HepG2 (cell line): ENCODE data around the gene MAB21L4. TPM values are rescaled to one million over a fixed set of nuclear protein-coding genes. Genes with fewer than 3 reads are reported as not detected.

Source experiments
- ARNT ChIP-seq: fragments of 450-650 bp; IDR thresholded peaks from 2 replicates; pipeline ENCODE4 v1.6.1; 2017
- BCL3 ChIP-seq: sonication (generic); formaldehyde crosslinking; IDR thresholded peaks from 2 replicates; pipeline ENCODE4 v1.5.1; 2020; ENCODE audit warnings: mild to moderate bottlenecking, missing genetic modification reagents, moderate library complexity
- CBX1 ChIP-seq: IDR thresholded peaks from one replicate; pipeline ENCODE4 v1.6.1; 2016; ENCODE audit warnings: antibody characterized with exemption, low read depth
- HMG20B ChIP-seq: conservative IDR thresholded peaks from 2 replicates; pipeline ENCODE4 v1.6.1; 2016; ENCODE audit warnings: missing genetic modification reagents, missing compliant biosample characterization
- HOXA3 ChIP-seq: sonication (generic); formaldehyde crosslinking; IDR thresholded peaks from 2 replicates; pipeline ENCODE4 v1.5.0; 2020; ENCODE audit warnings: missing genetic modification reagents
- IKZF4 ChIP-seq: sonication (generic); formaldehyde crosslinking; IDR thresholded peaks from 2 replicates; pipeline ENCODE4 v1.5.1; 2020; ENCODE audit warnings: borderline replicate concordance, mild to moderate bottlenecking, low read depth, missing genetic modification reagents; ENCODE audit errors: not compliant biosample characterization
- KAT7 ChIP-seq: IDR thresholded peaks from 2 replicates; pipeline ENCODE4 v1.6.1; 2018; ENCODE audit warnings: borderline replicate concordance, missing compliant biosample characterization
- KLF9 ChIP-seq: IDR thresholded peaks from 2 replicates; pipeline ENCODE4 v1.6.1; 2016; ENCODE audit warnings: low read depth
- NCOA2 ChIP-seq: sonication (generic); formaldehyde crosslinking; IDR thresholded peaks from 2 replicates; pipeline ENCODE4 v1.8.0; 2022; ENCODE audit warnings: inconsistent platforms
- NKX3-1 ChIP-seq: sonication (generic); formaldehyde crosslinking; IDR thresholded peaks from 2 replicates; pipeline ENCODE4 v1.5.0; 2020; ENCODE audit warnings: missing genetic modification reagents
- NONO ChIP-seq, 2 experiments: fragments of 450-650 bp in 1 of 2; sonication (generic) in 1 of 2; formaldehyde crosslinking in 1 of 2; IDR thresholded peaks in 1 of 2; conservative IDR thresholded peaks in 1 of 2; 2 replicates each; pipeline versions ENCODE4 v1.6.1 to v1.8.0; 2017 to 2022; ENCODE audit warnings: mild to moderate bottlenecking in 1 of 2, missing genetic modification reagents in 1 of 2, moderate library complexity in 1 of 2
- POLR2AphosphoS2 ChIP-seq: IDR thresholded peaks from 2 replicates; pipeline ENCODE4 v1.6.1; 2011; ENCODE audit warnings: low read depth, low read length, improper control_type of control experiment
- RBAK ChIP-seq: sonication (generic); formaldehyde crosslinking; IDR thresholded peaks from 2 replicates; pipeline ENCODE4 v1.5.1; 2020; ENCODE audit warnings: mild to moderate bottlenecking, missing genetic modification reagents
- SMC3 ChIP-seq: IDR thresholded peaks from 2 replicates; pipeline ENCODE4 v1.6.1; 2011; ENCODE audit warnings: low read length, improper control_type of control experiment
- SRF ChIP-seq: IDR thresholded peaks from 2 replicates; pipeline ENCODE4 v1.6.1; 2011; ENCODE audit warnings: mild to moderate bottlenecking, low read depth, low read length, moderate library complexity
- TBX2 ChIP-seq: sonication (generic); formaldehyde crosslinking; IDR thresholded peaks from 2 replicates; pipeline ENCODE4 v1.5.0; 2020; ENCODE audit warnings: missing genetic modification reagents, mild to moderate bottlenecking, borderline replicate concordance
- ZBTB49 ChIP-seq: sonication (generic); formaldehyde crosslinking; IDR thresholded peaks from 2 replicates; pipeline ENCODE4 v1.4.0; 2020; ENCODE audit warnings: missing genetic modification reagents, borderline replicate concordance
- ZFP37 ChIP-seq: sonication (generic); formaldehyde crosslinking; IDR thresholded peaks from 2 replicates; pipeline ENCODE4 v1.4.0; 2020; ENCODE audit warnings: missing genetic modification reagents, borderline replicate concordance
- ZFP62 ChIP-seq: sonication (generic); formaldehyde crosslinking; IDR thresholded peaks from 2 replicates; pipeline ENCODE4 v1.4.0; 2020; ENCODE audit warnings: missing genetic modification reagents
- ZNF362 ChIP-seq: sonication (generic); formaldehyde crosslinking; IDR thresholded peaks from 2 replicates; pipeline ENCODE4 v1.4.0; 2020; ENCODE audit warnings: missing genetic modification reagents, mild to moderate bottlenecking, borderline replicate concordance
- ZNF530 ChIP-seq: sonication (generic); formaldehyde crosslinking; IDR thresholded peaks from 2 replicates; pipeline ENCODE4 v1.5.0; 2020; ENCODE audit warnings: low read depth, mild to moderate bottlenecking, missing genetic modification reagents
- ZNF766 ChIP-seq: sonication (generic); formaldehyde crosslinking; IDR thresholded peaks from 2 replicates; pipeline ENCODE4 v1.5.0; 2020; ENCODE audit warnings: missing genetic modification reagents, borderline replicate concordance
- ZNF772 ChIP-seq: sonication (generic); formaldehyde crosslinking; IDR thresholded peaks from 2 replicates; pipeline ENCODE4 v1.5.0; 2020; ENCODE audit warnings: mild to moderate bottlenecking, missing genetic modification reagents
- ZNF816 ChIP-seq: sonication (generic); formaldehyde crosslinking; IDR thresholded peaks from 2 replicates; pipeline ENCODE4 v1.8.0; 2022; ENCODE audit warnings: missing genetic modification reagents, mild to moderate bottlenecking, borderline replicate concordance
- polyA plus RNA-seq, 8 experiments: library from polyadenylated mRNA; depleted of rRNA in 3 of 8; stranded (reverse) in 7 of 8; unstranded in 1 of 8; fragments of >200 nt; fragmentation: Illumina TruSeq in 4 of 8; extraction: Trizol in 4 of 8; gene quantifications; 2 replicates each; pipeline versions ENCODE4 v1.2.1 to v1.2.3, GENCODE V29; 2011 to 2016; ENCODE audit warnings: low read depth in 4 of 8, missing spikeins in 1 of 8, mixed read lengths in 1 of 8; ENCODE audit not compliant: insufficient read depth in 1 of 8
- total RNA-seq, 5 experiments: library from RNA; depleted of rRNA; stranded (reverse); fragments of >200 nt; fragmentation: Illumina TruSeq; extraction: Trizol; gene quantifications; 2 replicates each; pipeline ENCODE4 v1.2.3, GENCODE V29; 2016; ENCODE audit warnings: low read depth in 1 of 5
- TF ChIP-seq, protein P1 (sequence below): IDR thresholded peaks from 2 replicates; pipeline ENCODE4 v1.6.1; 2016; ENCODE audit warnings: low read depth, borderline replicate concordance
- TF ChIP-seq, protein P2 (sequence below): sonication (generic); formaldehyde crosslinking; IDR thresholded peaks from 2 replicates; pipeline ENCODE4 v1.5.0; 2020; ENCODE audit warnings: mild to moderate bottlenecking, missing genetic modification reagents, moderate library complexity

The MAB21L4 gene
- total and polyA plus RNA-seq, 2 of the 13 experiments (the other 11 are each of a cell fraction or from before 2014, with no cell fraction given): 3.0 to 14.0 TPM

DNA sequence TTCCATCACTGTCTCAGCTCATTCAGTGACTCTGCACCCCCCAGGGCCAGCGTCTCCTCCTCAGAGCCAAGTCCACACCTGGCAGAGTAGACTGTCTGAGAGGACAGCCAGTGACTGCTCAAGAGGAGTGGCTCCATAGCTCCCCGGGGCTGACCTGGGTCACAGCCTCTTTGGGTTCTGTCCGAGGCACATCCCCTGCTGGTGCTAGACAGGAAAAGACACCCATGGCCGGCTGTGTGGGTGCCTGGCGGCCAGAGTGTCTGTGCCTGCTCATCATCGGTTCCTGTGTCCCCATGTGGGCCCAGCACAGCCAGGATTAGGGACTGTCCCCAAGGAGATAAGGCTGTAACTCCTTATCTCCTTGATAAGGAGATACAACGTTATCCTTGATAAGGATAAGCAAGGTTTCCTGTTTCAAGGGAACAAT is 6.7 kb upstream of the MAB21L4 start (continued):
- TF ChIP-seq, protein P1, sequence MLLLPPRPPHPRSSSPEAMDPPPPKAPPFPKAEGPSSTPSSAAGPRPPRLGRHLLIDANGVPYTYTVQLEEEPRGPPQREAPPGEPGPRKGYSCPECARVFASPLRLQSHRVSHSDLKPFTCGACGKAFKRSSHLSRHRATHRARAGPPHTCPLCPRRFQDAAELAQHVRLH: no peak
- TF ChIP-seq NONO (IDR thresholded peaks at IDR 0.05) (no peak), NONO (CRISPR knock-in tag; conservative IDR thresholded peaks at IDR 0.05) (no peak), POLR2AphosphoS2 (no peak), HMG20B (CRISPR knock-in tag) (no peak), KLF9 (CRISPR knock-in tag) (no peak), BCL3 (CRISPR knock-in tag) (no peak), IKZF4 (no peak), ZNF530 (no peak), NCOA2 (CRISPR knock-in tag) (no peak), ZNF816 (CRISPR knock-in tag) (no peak), ZFP62 (no peak), ZBTB49 (CRISPR knock-in tag) (no peak), NKX3-1 (CRISPR knock-in tag) (no peak), ZNF772 (CRISPR knock-in tag) (0 out of 2 replicates have a peak, but pooled peaks have one; percentile 34), RBAK (CRISPR knock-in tag) (no peak), TBX2 (0 out of 2 replicates have a peak, but pooled peaks have one; percentile 41), KAT7 (CRISPR knock-in tag) (no peak), HOXA3 (CRISPR knock-in tag) (0 out of 2 replicates have a peak, but pooled peaks have one; percentile 10), SRF (no peak), CBX1 (no peak), SMC3 (0 out of 2 replicates have a peak, but pooled peaks have one; percentile 6), ZFP37 (CRISPR knock-in tag) (no peak), ZNF362 (CRISPR knock-in tag) (no peak), ZNF766 (no peak), ARNT (no peak)
- TF ChIP-seq, protein P2, sequence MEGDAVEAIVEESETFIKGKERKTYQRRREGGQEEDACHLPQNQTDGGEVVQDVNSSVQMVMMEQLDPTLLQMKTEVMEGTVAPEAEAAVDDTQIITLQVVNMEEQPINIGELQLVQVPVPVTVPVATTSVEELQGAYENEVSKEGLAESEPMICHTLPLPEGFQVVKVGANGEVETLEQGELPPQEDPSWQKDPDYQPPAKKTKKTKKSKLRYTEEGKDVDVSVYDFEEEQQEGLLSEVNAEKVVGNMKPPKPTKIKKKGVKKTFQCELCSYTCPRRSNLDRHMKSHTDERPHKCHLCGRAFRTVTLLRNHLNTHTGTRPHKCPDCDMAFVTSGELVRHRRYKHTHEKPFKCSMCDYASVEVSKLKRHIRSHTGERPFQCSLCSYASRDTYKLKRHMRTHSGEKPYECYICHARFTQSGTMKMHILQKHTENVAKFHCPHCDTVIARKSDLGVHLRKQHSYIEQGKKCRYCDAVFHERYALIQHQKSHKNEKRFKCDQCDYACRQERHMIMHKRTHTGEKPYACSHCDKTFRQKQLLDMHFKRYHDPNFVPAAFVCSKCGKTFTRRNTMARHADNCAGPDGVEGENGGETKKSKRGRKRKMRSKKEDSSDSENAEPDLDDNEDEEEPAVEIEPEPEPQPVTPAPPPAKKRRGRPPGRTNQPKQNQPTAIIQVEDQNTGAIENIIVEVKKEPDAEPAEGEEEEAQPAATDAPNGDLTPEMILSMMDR (CRISPR knock-in tag): peak; percentile 41; the same call in 1 of the 2 replicates
